Smooth muscle cell (in vitro differentiated cells): Measurements from ENCODE around the gene TMEM161A. TPM values are rescaled to one million over a fixed set of nuclear protein-coding genes. Genes with fewer than 3 reads are reported as not detected.
"Not testable (repeated sequence)": the region's sequence is repeated elsewhere in the genome, so short reads cannot be mapped to it uniquely, and the experiment has no call there.

Experiments used
- DNase-seq: peaks from one replicate; lab custom pipeline; 2025; ENCODE audit not compliant: unreplicated experiment; lab: John Stamatoyannopoulos, UW
- H2AFZ ChIP-seq: fragments of 200-600 bp; sonication (generic); 2 replicates; pipeline ENCODE4 v1.6.0; 2016; ENCODE audit warnings: antibody characterized with exemption, low read depth, mild to moderate bottlenecking
- H3F3A ChIP-seq: fragments of 200-600 bp; sonication (generic); 2 replicates; pipeline ENCODE4 v1.6.0; 2017; ENCODE audit warnings: antibody characterized with exemption, low read depth
- H3K27ac ChIP-seq: fragments of 200-600 bp; sonication (generic); 2 replicates; pipeline ENCODE4 v1.5.1; 2016; ENCODE audit warnings: low read depth, mild to moderate bottlenecking
- H3K27me3 ChIP-seq: fragments of 200-600 bp; sonication (generic); 2 replicates; pipeline ENCODE4 v1.6.1; 2016; ENCODE audit warnings: low read depth, mild to moderate bottlenecking
- H3K36me3 ChIP-seq: fragments of 200-600 bp; sonication (generic); 2 replicates; pipeline ENCODE4 v1.5.1; 2016; ENCODE audit warnings: low read depth
- H3K4me1 ChIP-seq: fragments of 200-600 bp; sonication (generic); 2 replicates; pipeline ENCODE4 v1.5.1; 2016; ENCODE audit warnings: low read depth
- H3K4me2 ChIP-seq: fragments of 200-600 bp; sonication (generic); 2 replicates; pipeline ENCODE4 v1.6.0; 2016; ENCODE audit warnings: mild to moderate bottlenecking
- H3K4me3 ChIP-seq: fragments of 200-600 bp; sonication (generic); 2 replicates; pipeline ENCODE4 v1.5.1; 2016; ENCODE audit warnings: mild to moderate bottlenecking
- H3K79me2 ChIP-seq: fragments of 200-600 bp; sonication (generic); 2 replicates; pipeline ENCODE4 v1.6.0; 2016; ENCODE audit warnings: low read depth, mild to moderate bottlenecking
- H3K9ac ChIP-seq: fragments of 200-600 bp; sonication (generic); 2 replicates; pipeline ENCODE4 v1.6.0; 2016; ENCODE audit warnings: low read depth
- H3K9me3 ChIP-seq: fragments of 200-600 bp; sonication (generic); replicated peaks from 2 replicates; pipeline ENCODE4 v1.5.1; 2016; ENCODE audit warnings: low read depth
- H4K20me1 ChIP-seq: fragments of 200-600 bp; sonication (generic); 2 replicates; pipeline ENCODE4 v1.6.0; 2016; ENCODE audit warnings: low read depth
- CTCF ChIP-seq: fragments of 200-600 bp; sonication (generic); IDR thresholded peaks from 2 replicates; pipeline ENCODE4 v1.5.1; 2017; ENCODE audit warnings: borderline replicate concordance, mild to moderate bottlenecking, antibody characterized with exemption; ENCODE audit not compliant: insufficient read depth, poor library complexity, severe bottlenecking
- WGBS: methylation state at CpG from one replicate; pipeline ENCODE4 v1.1.7; 2016; ENCODE audit warnings: low lambda C conversion rate; 5-methylcytosine and 5-hydroxymethylcytosine counted together
- polyA plus RNA-seq: library from polyadenylated mRNA; unstranded; fragments of >200 nt; fragmentation: Nextera tagmentation; extraction: Ambion mirVana; gene quantifications from 2 replicates; pipeline ENCODE4 v1.2.1, GENCODE V29; 2016
- total RNA-seq: library from RNA; depleted of rRNA; stranded (reverse); fragments of >200 nt; gene quantifications from 2 replicates; pipeline ENCODE4 v1.2.3, GENCODE V29; 2014

The TMEM161A gene
- total and polyA plus RNA-seq, 2 experiments from 2014 or later: 30.3 to 47.8 TPM

- H2AFZ ChIP-seq: no peak overlapping the region
- H3K4me1 ChIP-seq: peaks cover 8% of the 10 kb centered on the region
- H3K9ac ChIP-seq: no peak overlapping the region
- no peak for TF ChIP-seq CTCF
- no peaks in the 10 kb centered on the region for H3K36me3 ChIP-seq
- DNase-seq: no peak
- WGBS: 67% methylated on average over 44 of the region's 66 CpGs
- no peaks in the 10 kb centered on the region for H3K9me3 ChIP-seq
- H3K79me2 ChIP-seq: no peaks in the 10 kb centered on the region
- no peak overlapping the region for H3K27ac ChIP-seq
- peak overlapping the region; percentile 26 for H3K4me2 ChIP-seq
- H4K20me1 ChIP-seq: peaks cover 3% of the 10 kb centered on the region
- H3K27me3 ChIP-seq: no peaks in the 10 kb centered on the region
- H3K4me3 ChIP-seq: no peak overlapping the region
- no peaks in the 10 kb centered on the region for H3F3A ChIP-seq
Observed at GRCh38 chr19:19110410-19111135, 27.7 kb downstream of the TMEM161A start.

- Histone ChIP-seq H3K36me3 (no peaks in the 10 kb centered on the region), H3K9ac (no peak overlapping the region), H4K20me1 (peaks cover 3% of the 10 kb centered on the region), H3K27me3 (no peaks in the 10 kb centered on the region), H2AFZ (no peak overlapping the region), H3F3A (no peaks in the 10 kb centered on the region), H3K79me2 (no peaks in the 10 kb centered on the region), H3K4me3 (no peak overlapping the region), H3K4me2 (peak overlapping the region; percentile 64), H3K4me1 (peaks cover 8% of the 10 kb centered on the region), H3K27ac (no peak overlapping the region), H3K9me3 (no peaks in the 10 kb centered on the region)
- no peak for TF ChIP-seq CTCF
- no peak for DNase-seq
- WGBS: 62% methylated on average over 9 of the region's 9 CpGs
Observed at GRCh38 chr19:19109601-19110000, 28.7 kb downstream of the TMEM161A start.

GRCh38 chr19:19107654-19108053, 30.6 kb downstream of the TMEM161A start:
- peaks cover 3% of the 10 kb centered on the region for H4K20me1 ChIP-seq

GRCh38 chr19:19106938-19107337, 31.3 kb downstream of the TMEM161A start:
- H3K27ac ChIP-seq, H3K4me1 ChIP-seq, H3K9ac ChIP-seq, H3K27me3 ChIP-seq, H3K79me2 ChIP-seq, DNase-seq, H3K4me2 ChIP-seq, H3F3A ChIP-seq, H3K4me3 ChIP-seq, H3K9me3 ChIP-seq, H3K36me3 ChIP-seq, H2AFZ ChIP-seq, H4K20me1 ChIP-seq: not testable (repeated sequence)
- 98% methylated on average over 7 of the region's 7 CpGs for WGBS

More at GRCh38 chr19:19107654-19108053, 30.6 kb downstream of the TMEM161A start:
- H3K9me3 ChIP-seq: no peaks in the 10 kb centered on the region
- H3K4me1 ChIP-seq: peaks cover 8% of the 10 kb centered on the region
- H3K27me3 ChIP-seq: no peaks in the 10 kb centered on the region
- no peak overlapping the region for H2AFZ ChIP-seq
- H3K27ac ChIP-seq: no peak overlapping the region
- no peak overlapping the region for H3K9ac ChIP-seq
- H3F3A ChIP-seq: no peaks in the 10 kb centered on the region
- 90% methylated on average over 11 of the region's 11 CpGs for WGBS
- H3K4me3 ChIP-seq: no peak overlapping the region
- no peak for TF ChIP-seq CTCF
- no peaks in the 10 kb centered on the region for H3K36me3 ChIP-seq
- no peak for DNase-seq
- H3K4me2 ChIP-seq: no peak overlapping the region
- no peaks in the 10 kb centered on the region for H3K79me2 ChIP-seq
